ENCODE data around the gene ADORA2B. TPM values are rescaled to one million over a fixed set of nuclear protein-coding genes. Genes with fewer than 3 reads are reported as not detected.

Gene ADORA2B
- total RNA-seq, 1 donor, result 11.6 TPM

GRCh38 chr17:15952916-15953790, 8.2 kb downstream of the ADORA2B start:
- no peak for DNase-seq (ENCODE audit: low read depth in 2 of 3, low spot score in 2 of 3)

- peak in 1 of 3 donors; percentile 37 for DNase-seq (ENCODE audit: low read depth in 2 of 3, low spot score in 2 of 3)
Observed at GRCh38 chr17:15954222-15954621, 9.3 kb downstream of the ADORA2B start.

GRCh38 chr17:15955793-15956541, 11.0 kb downstream of the ADORA2B start:
- DNase-seq (ENCODE audit: low read depth in 2 of 3, low spot score in 2 of 3), result no peak

GRCh38 chr17:15957206-15957605, 12.3 kb downstream of the ADORA2B start:
- no peak for DNase-seq (ENCODE audit: low read depth in 2 of 3, low spot score in 2 of 3)

GRCh38 chr17:15957608-15958307, 12.8 kb downstream of the ADORA2B start:
- no peak for DNase-seq (ENCODE audit: low read depth in 2 of 3, low spot score in 2 of 3)

GRCh38 chr17:15958484-15958854, 13.5 kb downstream of the ADORA2B start:
- DNase-seq (ENCODE audit: low read depth in 2 of 3, low spot score in 2 of 3), result no peak

- DNase-seq (ENCODE audit: low read depth in 2 of 3, low spot score in 2 of 3), result no peak
Observed at GRCh38 chr17:15963670-15964110, 18.8 kb downstream of the ADORA2B start.

- peak in 1 of 3 donors; percentile 33 for DNase-seq (ENCODE audit: low read depth in 2 of 3, low spot score in 2 of 3)
Observed at GRCh38 chr17:15965528-15965927, 20.6 kb downstream of the ADORA2B start.

- peak in 1 of 3 donors; percentile 60 for DNase-seq (ENCODE audit: low read depth in 2 of 3, low spot score in 2 of 3)
Observed at GRCh38 chr17:15966183-15966878, 21.4 kb downstream of the ADORA2B start.

- no peak for DNase-seq (ENCODE audit: low read depth in 2 of 3, low spot score in 2 of 3)
Observed at GRCh38 chr17:15966879-15967248, 21.9 kb downstream of the ADORA2B start.

- DNase-seq (ENCODE audit: low read depth in 2 of 3, low spot score in 2 of 3), result no peak
Observed at GRCh38 chr17:15967706-15968399, 22.9 kb downstream of the ADORA2B start.

GRCh38 chr17:15969463-15969862, 24.5 kb downstream of the ADORA2B start:
- no peak for DNase-seq (ENCODE audit: low read depth in 2 of 3, low spot score in 2 of 3)

- no peak for DNase-seq (ENCODE audit: low read depth in 2 of 3, low spot score in 2 of 3)
Observed at GRCh38 chr17:15970500-15970899, 25.6 kb downstream of the ADORA2B start.

GRCh38 chr17:15971098-15971678, 26.3 kb downstream of the ADORA2B start:
- DNase-seq (ENCODE audit: low read depth in 2 of 3, low spot score in 2 of 3), result peak in 1 of 3 donors; percentile 26

- no peak for DNase-seq (ENCODE audit: low read depth in 2 of 3, low spot score in 2 of 3)
Observed at GRCh38 chr17:15971882-15972281, 27.0 kb downstream of the ADORA2B start.

GRCh38 chr17:15972497-15972951, 27.6 kb downstream of the ADORA2B start:
- DNase-seq (ENCODE audit: low read depth in 2 of 3, low spot score in 2 of 3), result no peak

GRCh38 chr17:15973016-15973415, 28.1 kb downstream of the ADORA2B start:
- DNase-seq (ENCODE audit: low read depth in 2 of 3, low spot score in 2 of 3), result no peak

- DNase-seq (ENCODE audit: low read depth in 2 of 3, low spot score in 2 of 3), result no peak
Observed at GRCh38 chr17:15973834-15974233, 28.9 kb downstream of the ADORA2B start.

GRCh38 chr17:15977894-15978293, 33.0 kb downstream of the ADORA2B start:
- no peak for DNase-seq (ENCODE audit: low read depth in 2 of 3, low spot score in 2 of 3)

GRCh38 chr17:15978606-15979005, 33.7 kb downstream of the ADORA2B start:
- no peak for DNase-seq (ENCODE audit: low read depth in 2 of 3, low spot score in 2 of 3)

Data from hematopoietic multipotent progenitor cell (in vitro differentiated cells).